ENCODE measurements around the gene KRTAP15-1. TPM values are rescaled to one million over a fixed set of nuclear protein-coding genes. Genes with fewer than 3 reads are reported as not detected.

Gene KRTAP15-1
- total and polyA plus RNA-seq, 2 of the 13 experiments (the other 11 are each of a cell fraction or from before 2014, with no cell fraction given) = not detected

- no TSS peak for BruUV-seq (replicated peaks)
- in situ Hi-C loops (cut with HindIII; ENCODE audit: extremely low pct_ligation_motif_present, low pct_unique_long_range_greater_than_20kb) (no loop called here), intact Hi-C loops (cut with micrococcal nuclease; ENCODE audit: unreplicated experiment) (no loop called here)
- no peak overlapping the region for H3K9ac ChIP-seq (ENCODE audit: insufficient read depth, low read depth, low read length)
- no peaks in the 10 kb centered on the region for H3K27me3 ChIP-seq (ENCODE audit: control insufficient read depth in 1 of 2, insufficient read depth in 2 of 2, low read length in 2 of 2)
- H3K4me2 ChIP-seq (ENCODE audit: low read depth, low read length) = no peak overlapping the region
- POLR2A ChIA-PET = no interaction called here
- H2AFZ ChIP-seq (ENCODE audit: low read length) = no peak overlapping the region
- FAIRE-seq = no peak
- H4K20me1 ChIP-seq (ENCODE audit: insufficient read depth, low read length) = no peaks in the 10 kb centered on the region
- CTCF ChIA-PET (ENCODE audit: low intra/inter-chr PET ratio, low total read pairs) = no interaction called here
- no peaks in the 10 kb centered on the region for H3K79me2 ChIP-seq (ENCODE audit: insufficient read depth, low read length)
- H3K4me3 ChIP-seq (replicated peaks in 1 of 3; ENCODE audit: insufficient read depth in 1 of 3, low read depth in 2 of 3, low read length in 3 of 3) = no peak overlapping the region
- 0% methylated on average over 2 of the region's 2 CpGs for WGBS (ENCODE audit: low lambda C conversion rate)
- ATAC-seq = no peak
- H3K36me3 ChIP-seq (replicated peaks in 1 of 2; ENCODE audit: control insufficient read depth in 1 of 2, insufficient read depth in 2 of 2, low read length in 2 of 2) = no peaks in the 10 kb centered on the region
- H3K27ac ChIP-seq (ENCODE audit: extremely low read length, insufficient read depth, low read length) = no peak overlapping the region
- peaks cover 87% of the 10 kb centered on the region for H3K9me3 ChIP-seq (ENCODE audit: low read length)
- H3K4me1 ChIP-seq (ENCODE audit: insufficient read depth, low read length) = no peaks in the 10 kb centered on the region
- DNase-seq (ENCODE audit: low spot score) = no peak
- TF ChIP-seq ZMAT3 (CRISPR knock-in tag; conservative IDR thresholded peaks at IDR 0.05) (no peak), BRD4 (CRISPR knock-in tag; IDR thresholded peaks at IDR 0.05) (no peak), ZNF710 (CRISPR knock-in tag; IDR thresholded peaks at IDR 0.05; ENCODE audit: borderline replicate concordance) (no peak), TBP (CRISPR knock-in tag; IDR thresholded peaks at IDR 0.05) (no peak), CREBL2 (CRISPR knock-in tag; IDR thresholded peaks at IDR 0.05; ENCODE audit: borderline replicate concordance) (no peak), ZKSCAN1 (IDR thresholded peaks at IDR 0.05; ENCODE audit: low read length) (no peak), CHD2 (IDR thresholded peaks at IDR 0.05; ENCODE audit: low read depth, low read length) (no peak), ZNF777 (CRISPR knock-in tag; IDR thresholded peaks at IDR 0.05) (no peak), TP53 (CRISPR knock-in tag; conservative IDR thresholded peaks at IDR 0.05) (no peak), HDAC6 (IDR thresholded peaks at IDR 0.05; ENCODE audit: low read depth, low read length) (no peak), RBFOX2 (IDR thresholded peaks at IDR 0.05; ENCODE audit: low read depth, low read length) (no peak), SMAD1 (CRISPR knock-in tag; IDR thresholded peaks at IDR 0.05; ENCODE audit: borderline replicate concordance, low read depth) (no peak)
Measured at GRCh38 chr21:30486180-30486579, 46.1 kb downstream of the KRTAP15-1 start.
